Lower leg skin (tissue), 3 donors: ENCODE data around the gene ICE1.

Experiments
- POLR2A ChIP-seq, 2 donors: fragments of 450-650 bp; IDR thresholded peaks; one replicate each; pipeline ENCODE4 v1.6.1; 2016 to 2017; ENCODE audit warnings: antibody characterized with exemption in 2 of 2, mild to moderate bottlenecking in 1 of 2, moderate library complexity in 1 of 2
- TF ChIP-seq, protein P1 (sequence below), 3 donors: fragments of 450-650 bp; IDR thresholded peaks; one replicate each; pipeline ENCODE4 v1.5.1; 2016; ENCODE audit warnings: antibody characterized with exemption in 3 of 3, mild to moderate bottlenecking in 3 of 3, moderate library complexity in 2 of 3

DNA sequence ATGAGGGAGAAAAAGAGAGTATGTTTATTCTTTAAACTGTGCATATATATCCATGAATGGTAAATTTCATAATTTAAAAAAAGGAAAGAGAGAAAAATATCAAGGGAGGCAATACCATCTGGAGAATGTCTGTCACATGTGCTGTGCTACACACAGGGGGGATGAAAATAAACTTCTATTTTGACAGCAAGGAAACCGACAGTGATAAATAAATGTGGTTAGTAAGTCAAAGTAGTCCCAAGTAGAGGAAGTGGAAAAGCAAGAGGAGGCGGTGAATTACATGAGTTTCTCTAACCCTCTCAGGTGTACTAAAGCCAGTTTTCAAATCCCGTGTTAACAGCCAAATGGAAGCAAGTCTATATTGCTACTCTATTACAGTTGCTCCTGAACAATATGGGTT lies 83.3 kb downstream of the ICE1 start:
- TF ChIP-seq, protein P1, sequence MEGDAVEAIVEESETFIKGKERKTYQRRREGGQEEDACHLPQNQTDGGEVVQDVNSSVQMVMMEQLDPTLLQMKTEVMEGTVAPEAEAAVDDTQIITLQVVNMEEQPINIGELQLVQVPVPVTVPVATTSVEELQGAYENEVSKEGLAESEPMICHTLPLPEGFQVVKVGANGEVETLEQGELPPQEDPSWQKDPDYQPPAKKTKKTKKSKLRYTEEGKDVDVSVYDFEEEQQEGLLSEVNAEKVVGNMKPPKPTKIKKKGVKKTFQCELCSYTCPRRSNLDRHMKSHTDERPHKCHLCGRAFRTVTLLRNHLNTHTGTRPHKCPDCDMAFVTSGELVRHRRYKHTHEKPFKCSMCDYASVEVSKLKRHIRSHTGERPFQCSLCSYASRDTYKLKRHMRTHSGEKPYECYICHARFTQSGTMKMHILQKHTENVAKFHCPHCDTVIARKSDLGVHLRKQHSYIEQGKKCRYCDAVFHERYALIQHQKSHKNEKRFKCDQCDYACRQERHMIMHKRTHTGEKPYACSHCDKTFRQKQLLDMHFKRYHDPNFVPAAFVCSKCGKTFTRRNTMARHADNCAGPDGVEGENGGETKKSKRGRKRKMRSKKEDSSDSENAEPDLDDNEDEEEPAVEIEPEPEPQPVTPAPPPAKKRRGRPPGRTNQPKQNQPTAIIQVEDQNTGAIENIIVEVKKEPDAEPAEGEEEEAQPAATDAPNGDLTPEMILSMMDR (IDR thresholded peaks at IDR 0.05) = no peak
- no peak for TF ChIP-seq POLR2A (IDR thresholded peaks at IDR 0.05)
